IMR-90 (cell line): Measurements from ENCODE around the gene QKI. TPM values are rescaled to one million over a fixed set of nuclear protein-coding genes. Genes with fewer than 3 reads are reported as not detected.

ENCODE experiments used
- ATAC-seq: fragments of 200-7000 bp; cut with Tn5 transposase; 2 replicates; pipeline ENCODE4 v1.9.1; 2020; ENCODE audit warnings: low read depth, mild to moderate bottlenecking, moderate library complexity
- BruUV-seq: library from RNA; stranded (reverse); fragments of 400-500 nt; replicated peaks from 2 replicates; lab custom pipeline; 2021; lab: Mats Ljungman, UMichigan
- CTCF ChIA-PET: fragments of 300-600 bp; formaldehyde crosslinking; extraction: SDS; loops from one replicate; lab custom pipeline; 2021; ENCODE audit warnings: antibody characterized with exemption; lab: Yijun Ruan, JAX
- POLR2A ChIA-PET: fragments of 300-600 bp; sonication (Branson Sonifier 250); formaldehyde crosslinking; loops from one replicate; lab custom pipeline; 2022; ENCODE audit warnings: antibody characterized with exemption; ENCODE audit not compliant: unreplicated experiment; lab: Charles Lee
- DNase-seq: peaks from one replicate; pipeline ENCODE4 v3.0.0; 2013
- H2AFZ ChIP-seq: replicated peaks from 2 replicates; pipeline ENCODE3; 2013; ENCODE audit warnings: low read length, mild to moderate bottlenecking; ENCODE audit not compliant: poor library complexity
- H2AK5ac ChIP-seq: 2 replicates; pipeline ENCODE4 v1.6.1; 2013; ENCODE audit warnings: low read depth, low read length, inconsistent platforms
- H2AK9ac ChIP-seq: replicated peaks from 2 replicates; pipeline ENCODE3; 2013; ENCODE audit warnings: mild to moderate bottlenecking, low read depth, low read length, moderate library complexity; ENCODE audit not compliant: poor library complexity
- H2BK120ac ChIP-seq: 2 replicates; pipeline ENCODE4 v1.6.1; 2013; ENCODE audit warnings: low read depth, low read length, inconsistent platforms
- H2BK15ac ChIP-seq: 3 replicates; pipeline ENCODE4 v1.6.1; 2013; ENCODE audit warnings: low read depth, low read length, inconsistent platforms
- H2BK20ac ChIP-seq: 2 replicates; pipeline ENCODE4 v1.6.1; 2013; ENCODE audit warnings: low read depth, mild to moderate bottlenecking, inconsistent platforms, low read length, moderate library complexity
- H2BK5ac ChIP-seq: 2 replicates; pipeline ENCODE4 v1.6.1; 2013; ENCODE audit warnings: mild to moderate bottlenecking, low read depth, low read length, inconsistent platforms; ENCODE audit not compliant: poor library complexity, severe bottlenecking
- H3K14ac ChIP-seq: replicated peaks from 2 replicates; pipeline ENCODE4 v1.6.1; 2013; ENCODE audit warnings: low read depth, low read length, inconsistent platforms
- H3K18ac ChIP-seq: 2 replicates; pipeline ENCODE4 v1.6.1; 2013; ENCODE audit warnings: low read depth, low read length, control low read depth
- H3K23ac ChIP-seq: 2 replicates; pipeline ENCODE4 v1.6.1; 2013; ENCODE audit warnings: low read depth, low read length, inconsistent platforms
- H3K27ac ChIP-seq: 2 replicates; pipeline ENCODE4 v1.5.1; 2013; ENCODE audit warnings: mild to moderate bottlenecking, control low read depth, low read length; ENCODE audit not compliant: insufficient read depth
- H3K27me3 ChIP-seq: 2 replicates; pipeline ENCODE4 v1.6.1; 2013; ENCODE audit warnings: low read length; ENCODE audit not compliant: control insufficient read depth, insufficient read depth
- H3K36me3 ChIP-seq: 2 replicates; pipeline ENCODE4 v1.6.1; 2013; ENCODE audit warnings: low read length, mixed read lengths; ENCODE audit not compliant: control insufficient read depth, insufficient read depth
- H3K4ac ChIP-seq: 2 replicates; pipeline ENCODE4 v1.6.1; 2013; ENCODE audit warnings: low read depth, low read length, inconsistent platforms
- H3K4me1 ChIP-seq: 2 replicates; pipeline ENCODE4 v1.6.1; 2013; ENCODE audit warnings: low read length, mixed read lengths; ENCODE audit not compliant: control insufficient read depth, insufficient read depth
- H3K4me2 ChIP-seq: 2 replicates; pipeline ENCODE4 v1.6.1; 2013; ENCODE audit warnings: low read depth, mild to moderate bottlenecking, control low read depth, low read length, moderate library complexity
- H3K4me3 ChIP-seq: 2 replicates; pipeline ENCODE4 v1.5.1; 2013; ENCODE audit warnings: low read depth, mild to moderate bottlenecking, control low read depth, low read length, moderate library complexity; ENCODE audit not compliant: insufficient read depth
- H3K56ac ChIP-seq: 2 replicates; pipeline ENCODE4 v1.6.1; 2013; ENCODE audit warnings: low read length, inconsistent platforms; ENCODE audit not compliant: insufficient read depth; ENCODE audit errors: extremely low read depth
- H3K79me1 ChIP-seq, 2 experiments: 2 replicates each; pipeline ENCODE4 v1.6.1; 2013; ENCODE audit warnings: low read length in 2 of 2, inconsistent platforms in 1 of 2, low read depth in 1 of 2
- H3K9ac ChIP-seq: 2 replicates; pipeline ENCODE4 v1.6.1; 2013; ENCODE audit warnings: low read depth, low read length, control low read depth
- H3K9me1 ChIP-seq: 2 replicates; pipeline ENCODE4 v1.6.1; 2013; ENCODE audit warnings: low read length, inconsistent platforms; ENCODE audit not compliant: insufficient read depth
- H3K9me3 ChIP-seq: 2 replicates; pipeline ENCODE4 v1.6.1; 2013; ENCODE audit warnings: low read length; ENCODE audit not compliant: control insufficient read depth, insufficient read depth
- H4K20me1 ChIP-seq: 2 replicates; pipeline ENCODE4 v1.6.1; 2013; ENCODE audit warnings: low read length, inconsistent platforms; ENCODE audit not compliant: insufficient read depth
- H4K5ac ChIP-seq: 2 replicates; pipeline ENCODE4 v1.6.1; 2013; ENCODE audit warnings: mild to moderate bottlenecking, low read depth, low read length, control low read depth
- H4K8ac ChIP-seq, 2 experiments: 2 replicates each; pipeline ENCODE4 v1.6.1; 2013; ENCODE audit warnings: low read depth in 2 of 2, low read length in 2 of 2, control low read depth in 1 of 2, inconsistent platforms in 1 of 2
- H4K91ac ChIP-seq: 2 replicates; pipeline ENCODE4 v1.6.1; 2013; ENCODE audit warnings: low read depth, low read length, inconsistent platforms; ENCODE audit not compliant: insufficient read depth
- BHLHE40 ChIP-seq: fragments of 150-350 bp; IDR thresholded peaks from 2 replicates; pipeline ENCODE4 v1.6.1; 2016; ENCODE audit warnings: mild to moderate bottlenecking, low read depth, low read length
- FOS ChIP-seq: fragments of 150-350 bp; IDR thresholded peaks from 2 replicates; pipeline ENCODE4 v1.6.1; 2016; ENCODE audit warnings: low read depth, low read length
- MAZ ChIP-seq: IDR thresholded peaks from 2 replicates; pipeline ENCODE4 v1.6.1; 2012; ENCODE audit warnings: low read depth, mild to moderate bottlenecking, low read length, improper control_type of control experiment, moderate library complexity, borderline replicate concordance
- NFE2L2 ChIP-seq: fragments of 150-350 bp; IDR thresholded peaks from 2 replicates; pipeline ENCODE4 v1.6.1; 2016; ENCODE audit warnings: low read depth, mild to moderate bottlenecking, low read length
- RAD21 ChIP-seq: IDR thresholded peaks from 2 replicates; pipeline ENCODE4 v1.6.1; 2012; ENCODE audit warnings: low read length, improper control_type of control experiment
- SMC3 ChIP-seq: fragments of 150-350 bp; IDR thresholded peaks from 2 replicates; pipeline ENCODE4 v1.6.1; 2016; ENCODE audit warnings: low read depth, mild to moderate bottlenecking, antibody characterized with exemption, low read length, moderate library complexity
- USF2 ChIP-seq: fragments of 150-350 bp; IDR thresholded peaks from 2 replicates; pipeline ENCODE4 v1.6.1; 2017; ENCODE audit warnings: mild to moderate bottlenecking, antibody characterized with exemption, low read length, low read depth
- WGBS, 2 experiments: methylation state at CpG; one replicate each; pipeline versions ENCODE4 v1.1.5 to v1.1.7; 2013; ENCODE audit warnings: missing lambda C conversion rate in 2 of 2; ENCODE audit not compliant: insufficient read length in 1 of 2; ENCODE audit errors: extremely low coverage in 2 of 2; 5-methylcytosine and 5-hydroxymethylcytosine counted together
- dilution Hi-C: fragments of 300-500 bp; cut with HindIII; formaldehyde crosslinking; loops from one replicate; pipeline ENCODE4 v1.14.3; 2018; ENCODE audit warnings: low sequenced_read_pairs; ENCODE audit not compliant: unreplicated experiment
- in situ Hi-C: fragments of 300-500 bp; cut with MboI; formaldehyde crosslinking; loops from 3 replicates; pipeline ENCODE4 v1.14.3; 2019; ENCODE audit warnings: low sequenced_read_pairs, inconsistent platforms, mixed read lengths
- intact Hi-C: fragments of 100-400 bp; cut with micrococcal nuclease; formaldehyde crosslinking; loops from 2 replicates; pipeline ENCODE4 v1.10.0; 2022
- polyA plus RNA-seq, 3 experiments: library from polyadenylated mRNA; depleted of rRNA; stranded (reverse); fragments of >200 nt; gene quantifications; 2 replicates each; pipeline ENCODE4 v1.2.3, GENCODE V29; 2012; ENCODE audit warnings: low replicate concordance in 1 of 3
- total RNA-seq: library from RNA; depleted of rRNA; stranded (reverse); fragments of >200 nt; gene quantifications from 2 replicates; pipeline ENCODE4 v1.2.3, GENCODE V29; 2012

The QKI gene
- total and polyA plus RNA-seq, 2 of the 4 experiments (the other 2 are of a cell fraction) = 112 to 232 TPM

DNA sequence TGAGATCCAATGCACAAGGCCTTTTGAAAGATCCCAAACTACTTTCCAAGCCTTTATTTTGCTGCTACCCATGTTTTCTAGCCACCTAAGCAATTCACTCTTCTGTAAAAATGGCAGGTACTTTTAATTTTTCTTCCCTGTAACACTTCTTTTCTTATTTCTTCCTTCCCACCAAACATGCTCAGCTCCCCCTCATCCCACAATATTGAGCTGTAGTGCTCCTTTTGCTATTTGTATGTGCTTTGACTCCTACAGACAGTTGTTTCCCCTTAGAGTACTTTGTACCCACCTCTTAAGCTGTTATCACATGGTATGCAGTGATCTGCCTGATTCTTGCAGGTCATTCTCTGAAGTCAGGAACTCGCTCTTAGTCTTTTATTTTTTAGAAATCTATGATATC lies 49.3 kb downstream of the QKI start:
- Histone ChIP-seq H2BK20ac (no peak overlapping the region), H3K4me1 (peaks cover 9% of the 10 kb centered on the region), H3K4me3 (no peak overlapping the region), H2AK5ac (no peak overlapping the region), H2BK15ac (no peak overlapping the region), H3K56ac (no peak overlapping the region), H2BK5ac (no peak overlapping the region), H3K23ac (no peak overlapping the region), H3K9me1 (peaks cover 7% of the 10 kb centered on the region), H4K5ac (no peak overlapping the region), H2AK9ac (no peak overlapping the region), H3K9me3 (no peaks in the 10 kb centered on the region), H3K4me2 (no peak overlapping the region), H3K14ac (no peak overlapping the region), H2BK120ac (no peak overlapping the region), H3K79me1 (peaks cover 23 to 38% of the 10 kb centered on the region in 2 experiments), H4K91ac (no peak overlapping the region), H4K8ac (no peak overlapping the region), H2AFZ (no peak overlapping the region), H3K9ac (no peak overlapping the region), H3K4ac (no peak overlapping the region), H3K27ac (no peak overlapping the region), H3K27me3 (no peaks in the 10 kb centered on the region), H3K36me3 (no peaks in the 10 kb centered on the region; the same call in 1 of the 2 replicates), H3K18ac (no peak overlapping the region; the same call in 1 of the 2 replicates), H4K20me1 (peaks cover 42% of the 10 kb centered on the region)
- DNase-seq (no peak), ATAC-seq (no peak)
- dilution Hi-C loops = no loop called here
- no CpG with 5 or more reads among the region's 1 CpG for WGBS, 2 experiments
- TF ChIP-seq NFE2L2 (no peak), USF2 (no peak), FOS (no peak), RAD21 (no peak), MAZ (no peak), BHLHE40 (no peak), SMC3 (no peak)
- ChIA-PET POLR2A (no interaction called here), CTCF (no interaction called here)
- intact Hi-C loops = no loop called here
- in situ Hi-C loops = no loop called here
- BruUV-seq = no TSS peak
